Endothelial cell of umbilical vein (primary cell): ENCODE measurements around the gene ARL8B.

Experiments used
- CTCF ChIP-seq, 2 donors: IDR thresholded peaks; 1 replicate in 1 of 2; 2 replicates in 1 of 2; pipeline ENCODE4 v1.5.1; 2011; ENCODE audit warnings: low read length in 2 of 2, mild to moderate bottlenecking in 2 of 2, moderate library complexity in 2 of 2, control low read depth in 1 of 2, inconsistent platforms in 1 of 2, low read depth in 1 of 2; ENCODE audit not compliant: insufficient read depth in 1 of 2; ENCODE audit errors: extremely low read depth in 1 of 2
- EZH2 ChIP-seq: IDR thresholded peaks from 2 replicates; pipeline ENCODE4 v1.6.1; 2012; ENCODE audit warnings: borderline replicate concordance, low read depth, mild to moderate bottlenecking, moderate library complexity, low read length, inconsistent platforms; ENCODE audit not compliant: severe bottlenecking
- FOS ChIP-seq: IDR thresholded peaks from 2 replicates; pipeline ENCODE4 v1.6.1; 2011; ENCODE audit warnings: mild to moderate bottlenecking, low read length, moderate library complexity, borderline replicate concordance; ENCODE audit not compliant: insufficient read depth
- GATA2 ChIP-seq: IDR thresholded peaks from 2 replicates; pipeline ENCODE4 v1.7.0; 2011; ENCODE audit warnings: low read depth, mild to moderate bottlenecking, moderate library complexity, mixed read lengths, low read length; ENCODE audit not compliant: insufficient read length, insufficient read depth
- JUN ChIP-seq: IDR thresholded peaks from 2 replicates; pipeline ENCODE4 v1.6.1; 2011; ENCODE audit warnings: borderline replicate concordance, low read depth; ENCODE audit not compliant: insufficient read length, insufficient read depth
- MAX ChIP-seq: IDR thresholded peaks from 2 replicates; pipeline ENCODE4 v1.6.1; 2011; ENCODE audit not compliant: insufficient read depth, insufficient read length
- MYC ChIP-seq: IDR thresholded peaks from one replicate; pipeline ENCODE4 v1.6.1; 2011; ENCODE audit warnings: mild to moderate bottlenecking, low read depth, low read length
- POLR2A ChIP-seq: IDR thresholded peaks from 2 replicates; pipeline ENCODE4 v1.6.1; 2012; ENCODE audit warnings: low read depth, mild to moderate bottlenecking, control low read depth, low read length
- POLR2AphosphoS5 ChIP-seq: IDR thresholded peaks from 2 replicates; pipeline ENCODE4 v1.6.1; 2012; ENCODE audit warnings: low read depth, mild to moderate bottlenecking, control low read depth, low read length, moderate library complexity; ENCODE audit not compliant: insufficient read depth

GRCh38 chr3:5087209-5087608, 34.9 kb upstream of the ARL8B start:
- no peak for TF ChIP-seq CTCF (IDR thresholded peaks at IDR 0.05; ENCODE audit: extremely low read depth in 1 of 2, insufficient read depth in 1 of 2, low read depth in 1 of 2, low read length in 2 of 2)
- no peak for TF ChIP-seq POLR2A
- TF ChIP-seq JUN, result no peak
- TF ChIP-seq EZH2, result no peak
- no peak for TF ChIP-seq FOS
- TF ChIP-seq POLR2AphosphoS5, result no peak
- no peak for TF ChIP-seq MAX
- TF ChIP-seq MYC, result no peak
- TF ChIP-seq GATA2, result no peak
